ENCODE data around the gene FCN1.

Gene FCN1

GRCh38 chr9:134884492-134884891, 33.2 kb downstream of the FCN1 start:
- TF ChIP-seq, protein P1, sequence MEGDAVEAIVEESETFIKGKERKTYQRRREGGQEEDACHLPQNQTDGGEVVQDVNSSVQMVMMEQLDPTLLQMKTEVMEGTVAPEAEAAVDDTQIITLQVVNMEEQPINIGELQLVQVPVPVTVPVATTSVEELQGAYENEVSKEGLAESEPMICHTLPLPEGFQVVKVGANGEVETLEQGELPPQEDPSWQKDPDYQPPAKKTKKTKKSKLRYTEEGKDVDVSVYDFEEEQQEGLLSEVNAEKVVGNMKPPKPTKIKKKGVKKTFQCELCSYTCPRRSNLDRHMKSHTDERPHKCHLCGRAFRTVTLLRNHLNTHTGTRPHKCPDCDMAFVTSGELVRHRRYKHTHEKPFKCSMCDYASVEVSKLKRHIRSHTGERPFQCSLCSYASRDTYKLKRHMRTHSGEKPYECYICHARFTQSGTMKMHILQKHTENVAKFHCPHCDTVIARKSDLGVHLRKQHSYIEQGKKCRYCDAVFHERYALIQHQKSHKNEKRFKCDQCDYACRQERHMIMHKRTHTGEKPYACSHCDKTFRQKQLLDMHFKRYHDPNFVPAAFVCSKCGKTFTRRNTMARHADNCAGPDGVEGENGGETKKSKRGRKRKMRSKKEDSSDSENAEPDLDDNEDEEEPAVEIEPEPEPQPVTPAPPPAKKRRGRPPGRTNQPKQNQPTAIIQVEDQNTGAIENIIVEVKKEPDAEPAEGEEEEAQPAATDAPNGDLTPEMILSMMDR (IDR thresholded peaks at IDR 0.05; ENCODE audit: unreplicated experiment in 3 of 3), result no peak
- no peaks in the 10 kb centered on the region for H3K36me3 Mint-ChIP-seq (ENCODE audit: low read depth)
- H3K9me3 Mint-ChIP-seq, result no peaks in the 10 kb centered on the region
- H3K27me3 Mint-ChIP-seq (ENCODE audit: low read depth), result peaks cover 16% of the 10 kb centered on the region
- no peak overlapping the region for H3K4me3 Mint-ChIP-seq
- H3K27ac Mint-ChIP-seq, result no peak overlapping the region
- no peaks in the 10 kb centered on the region for H3K4me1 Mint-ChIP-seq

- peaks cover 16% of the 10 kb centered on the region for H3K27me3 Mint-ChIP-seq (ENCODE audit: low read depth)
- H3K4me3 Mint-ChIP-seq, result no peak overlapping the region
- no peaks in the 10 kb centered on the region for H3K9me3 Mint-ChIP-seq
Measured at GRCh38 chr9:134883040-134883782, 34.5 kb downstream of the FCN1 start.

DNA sequence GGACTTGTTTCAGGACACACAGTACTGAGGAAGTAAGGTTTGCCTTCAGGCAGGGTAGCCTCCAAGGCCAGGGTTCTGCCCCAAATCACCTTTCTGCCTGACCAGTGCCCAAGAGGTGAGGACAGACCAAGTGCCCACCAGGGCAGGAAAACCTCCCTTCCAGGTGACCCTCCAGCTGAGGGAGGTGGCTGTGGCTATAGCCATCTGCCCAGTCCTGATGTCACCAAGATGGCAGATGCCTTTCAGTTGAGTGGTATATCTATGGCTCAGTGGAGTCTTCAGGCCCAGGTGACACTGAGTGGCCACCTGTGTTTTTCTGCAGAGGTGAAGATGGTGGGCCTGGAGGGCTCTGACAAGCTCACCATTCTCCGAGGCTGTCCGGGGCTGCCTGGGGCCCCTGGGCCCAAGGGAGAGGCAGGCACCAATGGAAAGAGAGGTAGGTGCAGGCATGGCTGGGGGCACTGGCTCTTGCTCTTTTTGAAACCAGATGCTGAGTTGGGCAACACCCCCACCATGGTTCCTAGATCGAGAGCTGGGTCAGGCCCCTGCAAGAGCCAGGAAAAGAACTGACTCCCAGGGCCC, 35.4 kb downstream of the FCN1 start:
- Mint-ChIP-seq H3K27me3 (ENCODE audit: low read depth) (peaks cover 10% of the 10 kb centered on the region), H3K36me3 (ENCODE audit: low read depth) (no peaks in the 10 kb centered on the region), H3K4me1 (no peaks in the 10 kb centered on the region), H3K27ac (no peak overlapping the region), H3K9me3 (no peaks in the 10 kb centered on the region), H3K4me3 (no peak overlapping the region)
- TF ChIP-seq, protein P1 (IDR thresholded peaks at IDR 0.05; ENCODE audit: unreplicated experiment in 3 of 3), result no peak

More at GRCh38 chr9:134883040-134883782, 34.5 kb downstream of the FCN1 start:
- TF ChIP-seq, protein P1 (IDR thresholded peaks at IDR 0.05; ENCODE audit: unreplicated experiment in 3 of 3), result no peak
- Mint-ChIP-seq H3K36me3 (ENCODE audit: low read depth) (no peaks in the 10 kb centered on the region), H3K27ac (no peak overlapping the region), H3K4me1 (no peaks in the 10 kb centered on the region)

DNA sequence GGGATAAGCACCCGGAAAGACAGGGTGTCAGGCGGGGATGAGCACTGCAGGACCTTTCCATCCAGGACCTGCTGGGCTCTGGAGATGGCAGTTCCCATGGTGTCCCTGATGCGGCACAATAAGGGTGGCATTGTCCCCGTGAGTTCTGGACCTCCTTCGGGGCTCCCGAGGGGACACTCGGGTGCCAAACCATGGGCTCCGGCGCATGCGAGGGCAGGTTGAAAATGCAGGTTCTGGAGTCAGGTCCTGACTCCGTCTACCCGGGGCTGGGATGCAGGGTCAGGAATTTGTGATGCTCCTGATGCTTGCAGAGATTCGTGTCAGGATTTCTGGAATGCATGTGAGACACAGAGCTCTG, 36.4 kb downstream of the FCN1 start:
- H3K4me3 Mint-ChIP-seq, result no peak overlapping the region
- H3K36me3 Mint-ChIP-seq (ENCODE audit: low read depth), result no peaks in the 10 kb centered on the region
- no peaks in the 10 kb centered on the region for H3K9me3 Mint-ChIP-seq
- no peaks in the 10 kb centered on the region for H3K4me1 Mint-ChIP-seq
- TF ChIP-seq, protein P1 (IDR thresholded peaks at IDR 0.05; ENCODE audit: unreplicated experiment in 3 of 3), result no peak
- H3K27ac Mint-ChIP-seq, result no peak overlapping the region
- H3K27me3 Mint-ChIP-seq (ENCODE audit: low read depth), result peaks cover 10% of the 10 kb centered on the region

- H3K4me3 Mint-ChIP-seq, result no peak within 1 kb of the TSS
- TF ChIP-seq, protein P1 (IDR thresholded peaks at IDR 0.05; ENCODE audit: unreplicated experiment in 3 of 3), result no peak
- H3K9me3 Mint-ChIP-seq, result no peaks in the 10 kb centered on the region
- no peaks in the 10 kb centered on the region for H3K4me1 Mint-ChIP-seq
- no peaks in the 10 kb centered on the region for H3K36me3 Mint-ChIP-seq (ENCODE audit: low read depth)
- H3K27me3 Mint-ChIP-seq (ENCODE audit: low read depth), result peaks cover 10% of the 10 kb centered on the region
- no peak within 1 kb of the TSS for H3K27ac Mint-ChIP-seq
Measured at GRCh38 chr9:134880484-134881312, 37.0 kb downstream of the FCN1 start, which contains the start of gene FCN2. Gene FCN2 (plus strand): TSS chr9:134880810. CDS start chr9:134880822, 12 bp downstream.
